Measurements from ENCODE around the gene CORIN. TPM values are rescaled to one million over a fixed set of nuclear protein-coding genes. Genes with fewer than 3 reads are reported as not detected.

CORIN gene
- total and polyA plus RNA-seq, 2 of the 4 experiments (the other 2 are of a cell fraction): 20.3 to 24.7 TPM

GRCh38 chr4:47879458-47879857 lies 41.6 kb upstream of the CORIN start:
- TF ChIP-seq CHD1 (IDR thresholded peaks at IDR 0.05; ENCODE audit: low read depth, low read length): no peak
- TF ChIP-seq USF2 (IDR thresholded peaks at IDR 0.05; ENCODE audit: low read depth, low read length): no peak
- TF ChIP-seq CTCF (conservative IDR thresholded peaks at IDR 0.05; ENCODE audit: low read depth, low read length): no peak
- TF ChIP-seq POLR2A (IDR thresholded peaks at IDR 0.05; ENCODE audit: low read depth, low read length): no peak
- no peak for TF ChIP-seq FOS (IDR thresholded peaks at IDR 0.05; ENCODE audit: low read depth, low read length)
- TF ChIP-seq RAD21 (IDR thresholded peaks at IDR 0.05; ENCODE audit: low read length): no peak
- no peak for TF ChIP-seq RCOR1 (IDR thresholded peaks at IDR 0.05; ENCODE audit: insufficient replicate concordance, low read length)
- TF ChIP-seq SMC3 (IDR thresholded peaks at IDR 0.05; ENCODE audit: low read depth, low read length): no peak
- no peak for TF ChIP-seq MAFK (IDR thresholded peaks at IDR 0.05; ENCODE audit: low read depth, low read length)
- no peak for TF ChIP-seq CEBPB (IDR thresholded peaks at IDR 0.05; ENCODE audit: low read depth, low read length)
- no peak for TF ChIP-seq NFE2L2 (IDR thresholded peaks at IDR 0.05; ENCODE audit: low read depth, low read length)
- no peak for TF ChIP-seq MXI1 (IDR thresholded peaks at IDR 0.05; ENCODE audit: borderline replicate concordance, low read depth, low read length)
- TF ChIP-seq MAZ (IDR thresholded peaks at IDR 0.05; ENCODE audit: borderline replicate concordance, low read depth, low read length): no peak
- TF ChIP-seq RFX5 (IDR thresholded peaks at IDR 0.05; ENCODE audit: low read depth, low read length): no peak
- TF ChIP-seq ELK1 (IDR thresholded peaks at IDR 0.05; ENCODE audit: borderline replicate concordance, low read depth, low read length): no peak
- Histone ChIP-seq H3K4me2 (ENCODE audit: low read depth, low read length) (no peak overlapping the region), H2BK15ac (ENCODE audit: low read depth, low read length) (no peak overlapping the region), H3K36me3 (ENCODE audit: control insufficient read depth, insufficient read depth, low read length) (peaks cover 17% of the 10 kb centered on the region), H3K79me1 (ENCODE audit: low read depth in 1 of 2, low read length in 2 of 2) (peaks cover 0 to 4% of the 10 kb centered on the region in 2 experiments; a peak in 2 of 4 replicates), H3K14ac (replicated peaks; ENCODE audit: low read depth, low read length) (no peak overlapping the region), H2AFZ (replicated peaks; ENCODE audit: low read length, poor library complexity) (no peak overlapping the region), H3K4ac (ENCODE audit: low read depth, low read length) (no peak overlapping the region), H2BK20ac (ENCODE audit: low read depth, low read length) (no peak overlapping the region), H3K56ac (ENCODE audit: extremely low read depth, insufficient read depth, low read length) (no peak overlapping the region), H4K91ac (ENCODE audit: insufficient read depth, low read depth, low read length) (no peak overlapping the region), H4K20me1 (ENCODE audit: insufficient read depth, low read length) (no peaks in the 10 kb centered on the region), H2AK5ac (ENCODE audit: low read depth, low read length) (no peak overlapping the region), H3K9ac (ENCODE audit: low read depth, low read length) (no peak overlapping the region), H4K5ac (ENCODE audit: low read depth, low read length) (no peak overlapping the region), H3K27ac (ENCODE audit: insufficient read depth, low read length) (no peak overlapping the region), H3K9me3 (ENCODE audit: control insufficient read depth, insufficient read depth, low read length) (no peaks in the 10 kb centered on the region; the same call in 1 of the 2 replicates), H3K4me1 (ENCODE audit: control insufficient read depth, insufficient read depth, low read length) (peaks cover 2% of the 10 kb centered on the region; the same call in 1 of the 2 replicates), H3K23ac (ENCODE audit: low read depth, low read length) (no peak overlapping the region), H3K18ac (ENCODE audit: low read depth, low read length) (no peak overlapping the region), H3K9me1 (ENCODE audit: insufficient read depth, low read length) (no peaks in the 10 kb centered on the region), H2BK120ac (ENCODE audit: low read depth, low read length) (no peak overlapping the region), H3K27me3 (ENCODE audit: control insufficient read depth, insufficient read depth, low read length) (no peaks in the 10 kb centered on the region), H4K8ac (ENCODE audit: low read depth in 2 of 2, low read length in 2 of 2) (no peak overlapping the region), H2BK5ac (ENCODE audit: low read depth, low read length, poor library complexity, severe bottlenecking) (peak overlapping the region; percentile 24), H3K4me3 (ENCODE audit: insufficient read depth, low read depth, low read length) (no peak overlapping the region), H2AK9ac (replicated peaks; ENCODE audit: low read depth, low read length, poor library complexity) (no peak overlapping the region)
- intact Hi-C loops (cut with micrococcal nuclease): no loop called here
- dilution Hi-C loops (cut with HindIII; ENCODE audit: low sequenced_read_pairs, unreplicated experiment): no loop called here
- DNase-seq (no peak), ATAC-seq (ENCODE audit: low read depth) (no peak)
- POLR2A ChIA-PET (ENCODE audit: unreplicated experiment): no interaction called here
- no TSS peak for BruUV-seq (replicated peaks)
- in situ Hi-C loops (cut with MboI; ENCODE audit: low sequenced_read_pairs): no loop called here
- CTCF ChIA-PET: no interaction called here
